Suppressor macrophage treated with lipopolysaccharide for 1 hour (primary cell): ENCODE data around the gene APOB.
"Not testable (repeated sequence)": the region's sequence is repeated elsewhere in the genome, so short reads cannot be mapped to it uniquely, and the experiment has no call there.

ENCODE experiments used
- DNase-seq, 3 donors: peaks; one replicate each; pipeline ENCODE4 v3.0.0-alpha.2; 2020 to 2022

APOB gene

DNA sequence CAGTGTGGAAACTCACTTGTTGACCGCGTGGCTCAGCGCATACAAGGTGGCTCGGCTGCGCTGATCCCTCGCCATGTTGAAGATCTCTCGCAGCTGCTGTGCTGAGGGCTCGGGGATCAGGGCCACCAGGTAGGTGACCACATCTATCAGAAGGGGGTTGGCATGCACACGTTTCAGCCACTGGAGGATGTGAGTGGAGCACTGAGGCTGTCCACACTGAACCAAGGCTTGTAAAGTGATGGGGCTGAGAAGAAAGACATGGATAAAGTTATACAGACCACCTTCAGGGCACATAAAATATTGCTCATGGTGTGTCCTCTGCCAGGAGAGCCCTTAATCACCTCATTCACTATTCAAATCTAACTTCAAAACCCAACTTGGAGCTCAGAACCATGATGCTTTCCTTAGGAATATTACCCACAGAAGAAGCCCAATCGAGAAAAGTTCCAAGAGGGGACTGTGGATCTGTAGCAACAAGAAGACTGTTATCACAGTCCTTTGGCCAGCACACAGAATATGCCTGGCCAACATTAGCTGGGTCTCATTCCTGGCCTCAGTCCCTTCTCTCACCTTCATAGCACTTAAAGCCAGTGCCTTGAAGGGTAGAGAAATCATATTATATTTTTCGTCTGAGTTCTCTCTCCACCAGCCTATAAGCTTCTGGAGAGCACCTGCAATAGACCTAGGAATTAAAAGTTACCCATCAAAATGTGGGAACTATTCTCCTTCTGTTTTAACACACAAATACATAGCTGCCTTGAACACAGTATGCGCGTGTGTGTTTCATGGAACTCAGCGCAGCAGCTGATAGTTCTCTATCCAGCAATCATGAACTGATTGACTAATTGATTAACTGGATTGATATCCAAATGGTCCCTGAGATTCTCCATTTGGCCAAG, 11.3 kb downstream of the APOB start:
- DNase-seq: no peak

DNA sequence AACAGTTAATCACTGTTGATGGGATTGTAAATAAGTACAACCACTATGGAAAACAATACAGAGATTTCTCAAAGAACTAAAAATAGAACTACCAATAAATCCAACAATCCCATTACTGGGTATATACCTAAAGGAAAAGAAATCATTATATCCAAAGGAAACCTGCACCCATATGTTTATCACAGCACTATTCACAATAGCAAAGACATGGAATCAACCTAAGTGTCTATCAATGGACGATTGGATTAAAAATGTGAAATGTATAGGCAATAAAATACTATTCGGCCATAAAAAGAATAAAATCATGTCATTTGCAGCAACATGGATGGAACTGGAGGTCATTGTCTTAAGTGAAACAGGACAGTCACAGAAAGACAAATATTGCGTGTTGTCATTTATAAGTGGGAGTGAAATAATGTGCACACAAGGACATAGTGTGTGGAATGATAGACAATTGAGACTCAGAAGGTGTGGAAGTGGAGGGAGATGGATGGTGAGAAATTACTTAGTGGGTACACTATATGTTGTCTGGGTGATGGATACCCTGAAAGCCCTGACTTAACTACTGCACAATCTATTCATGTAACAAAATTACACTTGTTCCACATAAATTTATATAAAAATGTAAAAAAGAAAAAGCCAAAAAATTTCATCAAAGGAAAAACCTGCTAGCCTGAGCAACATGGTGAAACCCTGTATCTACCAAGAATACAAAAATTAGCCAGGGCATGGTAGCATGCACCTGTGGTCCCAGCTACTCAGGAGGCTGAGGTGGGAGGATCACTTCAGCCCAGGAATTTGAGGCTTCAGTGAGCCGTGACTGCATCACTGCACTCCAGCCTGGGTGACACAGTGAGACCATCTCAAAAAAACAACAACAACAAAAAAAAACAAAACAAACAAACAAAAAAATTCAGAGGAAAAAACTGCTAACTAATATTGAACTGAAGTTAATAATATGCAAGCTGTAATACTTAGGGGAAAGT, 12.6 kb downstream of the APOB start:
- DNase-seq: no peak

DNA sequence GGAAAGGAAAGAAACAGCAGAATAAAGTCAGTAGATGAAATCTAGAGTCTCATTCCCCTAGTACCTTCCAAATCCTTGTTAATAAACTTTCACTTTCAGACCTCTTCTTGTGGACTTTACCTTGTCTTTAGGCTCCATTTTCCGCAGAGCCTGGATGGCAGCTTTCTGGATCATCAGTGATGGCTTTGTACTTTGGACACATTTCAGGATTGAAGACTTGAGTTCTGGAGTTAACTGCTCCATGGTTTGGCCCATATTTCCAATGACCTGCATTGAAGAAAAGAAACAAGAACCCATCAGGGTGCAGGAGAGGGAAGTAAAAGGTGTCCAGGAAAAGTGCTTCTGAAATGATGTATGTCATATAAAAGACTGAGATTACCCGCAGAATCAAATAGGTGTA, 14.4 kb downstream of the APOB start:
- no peak for DNase-seq

DNA sequence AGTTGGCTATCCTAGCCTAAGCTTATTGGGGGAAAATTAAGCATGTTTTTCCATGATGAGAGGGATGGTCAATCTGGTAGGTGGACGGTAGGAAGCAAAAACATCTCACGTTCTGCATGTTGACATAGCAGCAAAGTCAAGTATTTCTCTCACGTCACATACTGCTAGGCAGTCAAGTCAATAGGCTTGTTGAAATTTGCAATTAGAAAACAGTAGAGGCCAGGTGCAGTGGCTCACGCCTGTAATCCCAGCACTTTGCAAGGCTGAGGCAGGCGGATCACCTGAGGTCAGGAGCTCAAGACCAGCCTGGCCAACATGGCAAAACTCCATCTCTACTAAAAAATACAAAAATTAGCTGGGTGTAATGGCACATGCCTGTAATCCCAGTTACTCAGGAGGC, 14.9 kb downstream of the APOB start:
- not testable (repeated sequence) for DNase-seq

DNA sequence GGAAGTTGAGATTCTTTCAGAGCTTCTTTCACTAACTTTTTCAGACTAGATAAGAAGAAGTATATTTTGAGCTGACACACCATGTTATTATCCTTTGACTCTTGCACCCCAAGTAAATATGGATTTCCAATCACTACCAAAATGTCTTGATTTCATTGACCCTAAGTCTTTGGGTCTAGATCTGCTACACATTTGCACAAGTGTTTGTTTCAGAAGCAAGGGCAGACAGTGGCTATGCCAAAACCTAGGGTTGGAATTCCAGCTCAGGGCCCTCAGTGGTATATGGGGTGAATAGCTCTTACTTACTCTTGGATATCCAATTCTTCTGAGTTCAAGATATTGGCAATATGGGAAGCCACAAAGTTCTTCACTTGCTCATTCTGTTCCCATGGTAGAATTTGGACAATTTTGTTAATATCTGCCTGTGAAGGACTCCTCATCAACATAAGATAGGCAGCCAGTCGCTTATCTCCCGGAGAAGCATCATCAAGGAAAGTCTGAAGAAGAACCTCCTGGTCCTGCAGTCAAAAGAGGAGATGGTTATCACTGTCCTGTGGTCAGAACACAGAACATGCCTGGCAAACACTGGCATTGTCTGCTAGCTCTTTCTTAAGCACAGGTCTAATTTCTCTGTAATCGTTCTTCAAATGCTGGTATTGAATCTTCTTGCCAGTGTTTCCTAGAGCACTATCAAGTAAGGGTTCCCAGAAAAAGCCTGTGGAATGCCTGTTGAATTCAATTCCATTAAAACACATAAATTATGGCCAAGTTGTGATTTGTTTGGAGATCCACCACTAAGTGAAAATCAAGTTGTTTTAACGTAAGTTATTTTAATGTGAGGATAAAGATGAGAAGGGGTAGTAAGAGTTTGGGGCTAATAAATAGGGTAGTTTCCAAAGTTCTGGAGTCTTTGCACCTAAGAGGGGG, 15.6 kb downstream of the APOB start:
- no peak for DNase-seq

DNA sequence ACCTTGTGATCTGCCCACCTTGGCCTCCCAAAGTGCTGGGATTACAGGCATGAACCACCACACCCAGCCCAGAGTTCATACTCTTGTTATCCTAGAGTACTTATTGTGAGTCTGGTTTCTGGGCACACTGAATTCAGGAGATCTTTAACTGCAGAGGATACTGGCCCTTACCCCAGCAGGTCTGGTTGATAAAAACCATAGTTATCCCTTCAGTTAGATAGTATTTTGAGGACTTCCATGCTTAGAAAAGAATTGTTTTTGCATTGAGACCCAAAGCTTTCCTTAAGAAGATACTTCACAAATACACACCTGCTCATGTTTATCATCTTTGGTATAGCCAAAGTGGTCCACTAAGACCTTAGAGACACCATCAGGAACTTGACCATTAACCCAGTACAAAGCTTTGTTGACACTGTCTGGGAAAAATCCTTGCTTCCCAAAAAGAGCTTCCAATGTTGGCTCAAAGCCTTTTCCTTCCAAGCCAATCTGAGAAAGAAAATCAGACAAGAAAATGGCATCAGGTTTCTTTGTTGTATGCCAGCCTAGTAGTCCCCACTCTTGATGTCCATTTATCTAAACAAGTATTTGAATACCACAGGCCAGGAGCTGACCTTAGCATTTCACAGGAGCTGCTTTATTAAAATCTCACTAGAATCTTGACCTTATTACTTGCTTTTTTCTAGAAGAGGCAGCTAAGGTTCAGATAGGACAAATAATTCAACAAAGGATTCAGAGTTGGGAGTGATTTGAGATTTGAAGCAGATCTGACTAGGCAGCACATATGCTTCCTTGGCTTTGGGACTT, 17.2 kb downstream of the APOB start:
- no peak for DNase-seq

DNA sequence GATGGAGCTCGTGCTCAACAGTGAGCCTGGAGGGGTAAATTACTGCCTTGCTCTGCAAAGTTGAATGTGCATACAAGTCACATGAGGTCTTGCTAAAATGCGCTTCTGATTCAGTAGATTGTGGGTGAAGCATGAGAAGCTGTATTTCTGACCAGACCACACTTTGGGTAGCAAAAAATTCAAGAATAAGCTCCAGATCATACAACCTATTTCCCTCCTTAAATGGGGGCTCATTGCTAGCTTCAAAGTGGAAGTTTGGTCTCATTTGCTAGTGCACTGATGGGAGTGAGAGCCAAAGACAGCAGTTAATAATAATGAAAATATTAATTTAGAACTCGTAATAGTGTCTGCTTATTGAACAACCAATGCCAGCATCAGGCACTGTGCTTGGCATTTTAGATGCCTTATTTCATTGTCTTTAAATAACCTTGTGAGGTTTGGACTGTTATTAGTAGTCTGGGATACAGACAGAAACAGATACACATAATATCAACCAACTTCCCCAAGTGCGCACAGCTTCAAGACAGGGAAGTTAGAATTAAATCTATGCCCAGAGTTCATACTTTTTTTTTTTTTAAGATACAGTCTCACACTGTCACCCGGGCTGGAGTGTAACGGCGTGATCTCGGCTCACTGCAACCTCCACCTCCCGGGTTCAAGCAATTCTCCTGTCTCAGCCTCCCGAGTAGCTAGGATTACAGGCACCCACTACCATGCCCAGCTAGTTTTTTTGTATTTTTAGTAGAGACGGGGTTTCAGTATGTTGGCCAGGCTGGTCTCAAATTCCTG, 18.0 kb downstream of the APOB start:
- no peak for DNase-seq

DNA sequence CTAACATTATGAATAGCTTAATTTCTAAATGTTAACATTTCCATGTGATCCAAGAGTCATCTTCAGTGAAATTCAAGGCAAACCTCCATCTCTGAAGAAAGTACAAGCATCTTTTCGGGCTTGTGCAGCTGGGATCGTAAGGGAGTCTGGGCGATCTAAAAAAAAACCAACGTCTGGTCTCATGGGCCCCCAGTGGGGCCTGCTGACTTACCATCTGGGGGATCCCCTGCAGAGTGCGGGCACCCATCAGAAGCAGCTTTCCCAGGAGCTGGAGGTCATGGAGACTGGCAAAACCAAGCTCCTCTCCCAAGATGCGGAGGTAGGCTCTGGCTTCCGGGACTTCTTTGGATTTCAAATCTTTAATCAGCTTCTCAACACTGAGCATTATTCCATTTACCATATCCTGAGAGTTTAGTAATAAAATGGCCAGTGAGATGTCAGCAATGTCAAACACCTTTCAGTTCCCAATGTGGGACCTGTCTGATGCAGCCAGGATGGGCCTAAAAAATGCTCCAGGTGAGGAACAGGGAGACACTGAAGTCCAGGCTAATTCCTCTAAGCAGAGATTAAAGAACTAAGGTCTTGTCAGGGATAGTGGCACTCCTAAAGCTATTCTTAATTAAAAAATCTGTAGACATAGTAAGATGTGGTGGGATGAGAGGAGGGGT, 19.0 kb downstream of the APOB start:
- no peak for DNase-seq

DNA sequence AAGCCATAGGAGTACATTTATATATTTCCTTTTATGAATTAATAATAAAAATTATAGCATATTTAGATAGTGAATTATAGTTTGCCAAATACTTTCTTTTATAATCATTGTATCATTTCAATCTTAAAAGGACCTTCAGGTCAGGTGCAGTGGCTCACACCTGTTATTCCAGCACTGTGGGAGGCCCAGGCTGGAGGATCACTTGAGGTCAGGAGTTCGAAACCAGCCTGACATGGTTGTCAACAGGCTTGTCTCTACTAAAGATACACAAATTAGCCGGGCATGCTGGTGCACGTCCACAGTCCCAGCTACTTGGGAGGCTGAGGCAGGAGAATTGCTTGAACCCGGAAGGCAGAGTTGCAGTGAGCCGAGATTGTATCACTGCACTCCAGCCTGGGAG, 19.7 kb downstream of the APOB start:
- DNase-seq: no peak

DNA sequence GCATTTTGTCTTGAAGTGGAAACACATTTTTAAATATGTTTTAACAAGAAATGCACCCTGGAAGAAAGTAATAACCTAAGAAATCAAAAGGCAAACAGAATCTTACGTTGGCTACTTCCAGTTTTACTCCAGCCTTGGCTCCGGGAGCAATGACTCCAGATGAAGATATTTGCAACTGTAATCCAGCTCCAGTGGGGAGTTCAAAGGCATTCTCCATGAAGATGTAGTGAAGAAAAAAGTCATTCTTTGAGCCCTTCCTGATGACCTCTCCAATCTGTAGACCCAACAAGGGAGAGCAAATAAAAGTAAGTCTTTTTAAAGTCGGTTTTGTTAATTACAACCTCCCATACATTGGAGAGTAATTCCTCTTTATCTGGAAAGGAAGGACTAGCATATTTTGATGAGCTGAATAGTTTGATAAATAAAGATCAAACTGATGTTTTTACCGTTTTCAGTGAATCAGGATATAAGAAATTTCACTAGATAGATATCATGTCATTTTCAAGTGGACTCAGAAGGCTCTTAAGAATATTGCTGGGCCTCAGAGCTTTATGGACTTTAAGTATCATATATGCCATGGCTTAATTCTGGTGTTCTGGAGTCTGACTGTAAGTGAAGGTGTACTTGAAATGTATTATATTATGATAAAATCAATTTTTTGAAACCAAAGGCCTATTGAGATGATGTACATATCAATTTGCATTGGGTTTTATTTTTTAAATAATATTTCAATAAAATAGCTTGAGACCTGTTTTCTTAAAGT, 20.3 kb downstream of the APOB start:
- no peak for DNase-seq

DNA sequence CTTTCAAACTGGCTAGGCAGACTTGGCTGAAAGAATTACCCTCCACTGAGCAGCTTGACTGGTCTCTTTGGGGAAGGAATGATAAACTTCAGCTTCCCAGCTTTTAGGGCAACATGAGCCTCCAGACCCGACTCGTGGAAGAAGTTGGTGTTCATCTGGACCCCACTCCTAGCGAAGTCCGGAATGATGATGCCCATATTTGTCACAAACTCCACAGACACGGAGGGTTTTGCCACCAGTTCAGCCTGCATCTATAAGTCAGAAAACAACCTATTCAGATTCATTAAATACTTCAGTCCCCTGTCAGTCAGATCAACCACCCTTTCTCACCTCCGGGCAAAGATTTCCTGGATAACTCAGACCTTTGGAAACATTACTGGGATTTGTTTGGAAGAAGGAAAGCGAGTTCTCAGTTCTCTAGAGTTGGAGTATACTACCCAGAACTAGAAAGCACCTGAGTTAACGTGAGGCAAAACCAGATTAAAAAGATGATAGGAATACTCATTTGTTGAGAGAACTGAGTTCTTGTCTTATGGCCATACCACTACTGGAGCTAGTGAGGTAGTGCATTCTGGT, 21.0 kb downstream of the APOB start:
- DNase-seq: no peak

DNA sequence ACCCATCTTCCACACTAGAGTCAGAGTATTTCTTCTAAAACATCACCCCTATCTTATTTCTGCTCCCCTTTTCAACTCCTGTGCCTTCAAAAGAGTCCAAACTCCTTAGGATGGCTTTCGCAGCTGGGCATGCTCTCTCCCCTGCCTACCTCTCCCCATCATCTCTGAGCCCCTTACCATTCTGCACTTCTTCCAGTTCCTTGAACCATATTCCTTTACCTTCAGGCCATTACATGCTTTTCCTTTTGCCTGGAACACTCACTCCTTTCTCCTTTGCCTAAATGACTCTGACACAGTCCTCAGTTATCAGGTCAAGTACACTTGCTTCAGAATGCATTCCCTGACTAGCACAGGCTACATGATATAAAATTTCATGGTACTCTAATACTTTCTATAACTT, 22.4 kb downstream of the APOB start:
- no peak for DNase-seq

DNA sequence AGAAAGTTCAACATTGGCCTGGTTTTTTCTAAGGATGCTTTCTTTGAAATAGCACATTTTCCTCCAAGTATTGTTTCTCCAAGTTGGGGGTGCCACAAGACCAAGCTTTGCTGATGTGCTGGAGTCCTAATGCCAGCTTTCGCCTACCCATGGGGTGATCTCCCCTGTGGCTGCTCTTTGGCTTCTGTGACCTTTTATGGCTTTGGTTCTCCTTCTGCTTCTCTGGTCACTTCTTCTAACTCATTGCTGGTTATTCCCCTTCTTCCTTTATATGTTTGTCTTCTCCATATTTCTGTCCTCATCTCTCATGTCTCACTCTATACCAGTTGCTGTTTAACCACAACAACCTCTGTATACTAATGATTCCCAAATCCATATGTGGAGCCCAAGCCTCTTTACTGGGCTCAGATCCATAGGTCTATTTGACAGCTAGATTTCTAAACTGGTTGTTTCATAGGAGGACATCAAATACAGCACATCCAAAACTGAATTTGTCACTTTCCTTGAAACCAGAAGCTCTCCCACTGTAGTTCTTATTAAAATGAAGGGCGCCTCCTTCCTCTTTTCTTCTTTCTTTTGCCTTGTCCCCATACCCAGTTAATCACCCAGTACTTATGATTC, 23.1 kb downstream of the APOB start:
- DNase-seq: no peak

DNA sequence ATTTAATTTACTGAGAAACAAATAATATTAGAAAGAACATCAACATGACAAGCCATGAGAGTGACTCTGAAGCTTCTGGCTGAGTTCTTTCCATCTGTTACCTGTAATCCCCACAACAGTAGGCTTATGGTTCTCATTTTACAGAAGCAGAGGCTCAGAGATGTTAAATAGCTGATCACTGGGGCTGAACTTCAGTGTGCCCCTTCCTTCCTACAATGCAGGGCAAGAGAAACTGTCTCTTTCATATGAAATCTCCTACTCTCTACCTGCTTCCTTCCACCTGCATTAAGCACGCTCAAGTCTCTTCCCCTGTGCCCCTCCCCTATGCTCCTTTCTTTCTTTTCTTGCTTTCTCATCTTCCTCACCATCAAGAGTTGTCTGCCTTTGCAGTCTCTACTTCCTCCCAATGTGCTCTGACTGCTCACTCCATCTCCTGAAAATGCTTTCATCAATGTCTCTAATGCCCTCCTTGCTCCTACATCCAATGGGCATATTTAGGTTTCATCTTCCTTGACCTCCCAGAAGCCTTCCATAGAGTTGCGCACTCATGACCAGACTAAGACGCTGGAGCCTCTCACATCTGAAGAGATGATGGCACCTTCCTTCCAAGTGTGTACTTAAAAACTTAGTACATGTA, 23.7 kb downstream of the APOB start:
- no peak for DNase-seq

DNA sequence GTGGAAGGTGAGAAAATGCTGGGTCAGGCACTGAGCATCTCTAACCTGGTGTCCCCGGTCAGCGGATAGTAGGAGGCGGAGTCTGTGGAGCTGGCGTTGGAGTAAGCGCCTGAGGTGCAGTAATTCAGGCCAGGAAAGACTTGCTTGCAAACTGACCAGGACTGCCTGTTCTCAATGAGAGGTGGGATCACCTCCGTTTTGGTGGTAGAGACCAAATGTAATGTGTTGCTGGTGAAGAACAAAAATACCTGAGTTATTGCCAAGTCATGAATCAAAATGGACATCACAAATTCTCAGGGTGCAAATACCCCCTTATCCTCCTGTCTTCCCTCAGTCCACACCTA, 24.2 kb downstream of the APOB start:
- DNase-seq: no peak

DNA sequence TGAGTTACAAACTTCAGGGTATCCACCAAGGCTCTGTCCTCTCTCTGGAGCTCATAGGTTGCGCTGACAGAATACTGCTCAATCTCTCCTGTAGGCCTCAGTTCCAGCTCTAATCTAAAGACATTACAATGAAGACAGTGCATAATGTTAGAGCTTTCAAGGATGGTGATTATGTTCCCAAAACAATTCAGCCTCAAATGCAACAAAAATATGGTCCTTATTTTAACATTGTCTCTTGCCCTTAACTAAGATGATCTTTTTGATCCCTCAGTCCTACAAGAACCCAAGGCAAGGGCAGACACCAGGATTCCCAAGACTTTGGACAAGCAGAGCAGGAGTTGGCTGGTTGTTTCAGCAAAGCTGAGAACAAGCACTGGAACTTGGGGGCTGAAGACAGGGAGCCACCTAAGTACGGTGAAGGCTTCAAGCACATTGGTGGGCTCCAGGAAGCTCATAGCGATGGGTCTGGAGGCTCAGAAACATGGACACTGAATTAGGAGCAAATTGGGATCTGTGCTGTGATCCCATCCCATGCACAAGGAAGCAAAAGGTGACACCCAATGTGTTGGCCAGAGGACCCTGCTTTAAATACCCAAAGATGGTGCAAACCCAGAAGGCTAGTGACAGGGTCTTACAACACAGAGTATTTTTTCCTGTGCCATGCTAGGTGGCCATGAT, 24.7 kb downstream of the APOB start:
- no peak for DNase-seq

DNA sequence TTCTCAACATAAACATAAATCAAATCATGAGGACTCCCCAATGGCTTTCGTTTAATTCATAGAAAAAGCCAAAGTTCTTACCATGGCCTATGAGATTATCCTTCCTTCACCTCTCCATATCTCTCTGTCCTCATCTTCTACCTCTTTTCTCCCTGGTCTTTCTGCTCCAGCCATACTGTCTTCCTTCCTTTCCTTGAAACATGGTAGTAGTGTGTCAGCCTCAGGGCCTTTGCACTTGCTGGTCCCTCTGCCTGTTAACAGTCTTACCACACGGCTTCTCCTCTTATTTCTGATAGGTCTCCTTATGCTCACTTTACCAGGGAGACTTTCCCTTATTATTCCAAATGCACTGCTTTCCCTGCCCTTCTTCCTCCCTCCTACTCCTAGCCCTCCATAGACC, 25.6 kb downstream of the APOB start:
- no peak for DNase-seq
